HEK293T (cell line): ENCODE measurements around the gene EGFR.

Experiments used
- CTCF ChIA-PET: fragments of 350-600 bp; formaldehyde crosslinking; extraction: SDS; loops from one replicate; lab custom pipeline; 2021; ENCODE audit warnings: antibody characterized with exemption, inconsistent platforms; lab: Yijun Ruan, JAX
- POLR2A ChIA-PET: fragments of 350-600 bp; formaldehyde crosslinking; extraction: SDS; loops from one replicate; lab custom pipeline; 2020; ENCODE audit warnings: antibody characterized with exemption, inconsistent platforms; lab: Yijun Ruan, JAX
- DNase-seq: peaks from one replicate; pipeline ENCODE4 v3.0.0; 2012; ENCODE audit warnings: mixed read lengths; ENCODE audit errors: extremely low spot score
- ARNT ChIP-seq: fragments of 450-650 bp; IDR thresholded peaks from 2 replicates; pipeline ENCODE4 v1.6.1; 2017; ENCODE audit warnings: mild to moderate bottlenecking
- BHLHE40 ChIP-seq: fragments of 450-650 bp; IDR thresholded peaks from 2 replicates; pipeline ENCODE4 v1.6.1; 2016; ENCODE audit warnings: mild to moderate bottlenecking, moderate library complexity, borderline replicate concordance
- CTBP1 ChIP-seq: fragments of 450-650 bp; IDR thresholded peaks from 2 replicates; pipeline ENCODE4 v1.6.1; 2016; ENCODE audit warnings: borderline replicate concordance
- ELF4 ChIP-seq: fragments of 450-650 bp; IDR thresholded peaks from 2 replicates; pipeline ENCODE4 v1.6.1; 2017; ENCODE audit warnings: antibody characterized with exemption
- FOXA1 ChIP-seq: fragments of 450-650 bp; IDR thresholded peaks from 2 replicates; pipeline ENCODE4 v1.6.1; 2016; ENCODE audit warnings: mild to moderate bottlenecking
- FOXK2 ChIP-seq: fragments of 450-650 bp; IDR thresholded peaks from 2 replicates; pipeline ENCODE4 v1.6.1; 2016; ENCODE audit warnings: mild to moderate bottlenecking
- FOXM1 ChIP-seq: fragments of 450-650 bp; IDR thresholded peaks from 2 replicates; pipeline ENCODE4 v1.6.1; 2017; ENCODE audit warnings: mild to moderate bottlenecking, borderline replicate concordance
- HDGF ChIP-seq: fragments of 450-650 bp; IDR thresholded peaks from 2 replicates; pipeline ENCODE4 v1.6.1; 2017; ENCODE audit warnings: antibody characterized with exemption, borderline replicate concordance
- L3MBTL2 ChIP-seq: fragments of 450-650 bp; conservative IDR thresholded peaks from 2 replicates; pipeline ENCODE4 v1.6.1; 2016; ENCODE audit warnings: mild to moderate bottlenecking
- LEF1 ChIP-seq: fragments of 450-650 bp; IDR thresholded peaks from 2 replicates; pipeline ENCODE4 v1.6.1; 2017; ENCODE audit warnings: mild to moderate bottlenecking, borderline replicate concordance
- NFRKB ChIP-seq: fragments of 450-650 bp; IDR thresholded peaks from 2 replicates; pipeline ENCODE4 v1.6.1; 2016; ENCODE audit warnings: mild to moderate bottlenecking, moderate library complexity
- PKNOX1 ChIP-seq: fragments of 450-650 bp; IDR thresholded peaks from 2 replicates; pipeline ENCODE4 v1.6.1; 2016
- SP1 ChIP-seq: fragments of 450-650 bp; IDR thresholded peaks from 2 replicates; pipeline ENCODE4 v1.6.1; 2017
- SUZ12 ChIP-seq: fragments of 450-650 bp; IDR thresholded peaks from 2 replicates; pipeline ENCODE4 v1.6.1; 2016; ENCODE audit warnings: mild to moderate bottlenecking
- TARDBP ChIP-seq: fragments of 450-650 bp; IDR thresholded peaks from 2 replicates; pipeline ENCODE4 v1.6.1; 2016
- ZNF384 ChIP-seq: fragments of 450-650 bp; IDR thresholded peaks from 2 replicates; pipeline ENCODE4 v1.6.1; 2016

Gene EGFR

GRCh38 chr7:55018361-55019190 is at the start of gene EGFR:
Gene EGFR, plus strand, starts transcription at chr7:55019017. Its CDS starts 261 bp downstream, at chr7:55019278.
- CTCF ChIA-PET, result interaction anchor here (0.6 to 1.2 kb wide), 2 partner anchors 25 to 236 kb away, joined by 4 read pairs; no protein-coding TSS in a partner anchor
- POLR2A ChIA-PET, result interaction anchor here (0.8 kb wide), 1 partner anchor 166 kb away, joined by 3 read pairs; no protein-coding TSS in a partner anchor
- TF ChIP-seq NFRKB (no peak), FOXK2 (no peak), LEF1 (no peak), ELF4 (no peak), FOXA1 (no peak), ARNT (no peak; the same call in 1 of the 2 replicates), TARDBP (no peak), FOXM1 (no peak), PKNOX1 (no peak), HDGF (no peak), L3MBTL2 (no peak), ZNF384 (no peak), SP1 (no peak)
- DNase-seq, result peak; percentile 64

DNA sequence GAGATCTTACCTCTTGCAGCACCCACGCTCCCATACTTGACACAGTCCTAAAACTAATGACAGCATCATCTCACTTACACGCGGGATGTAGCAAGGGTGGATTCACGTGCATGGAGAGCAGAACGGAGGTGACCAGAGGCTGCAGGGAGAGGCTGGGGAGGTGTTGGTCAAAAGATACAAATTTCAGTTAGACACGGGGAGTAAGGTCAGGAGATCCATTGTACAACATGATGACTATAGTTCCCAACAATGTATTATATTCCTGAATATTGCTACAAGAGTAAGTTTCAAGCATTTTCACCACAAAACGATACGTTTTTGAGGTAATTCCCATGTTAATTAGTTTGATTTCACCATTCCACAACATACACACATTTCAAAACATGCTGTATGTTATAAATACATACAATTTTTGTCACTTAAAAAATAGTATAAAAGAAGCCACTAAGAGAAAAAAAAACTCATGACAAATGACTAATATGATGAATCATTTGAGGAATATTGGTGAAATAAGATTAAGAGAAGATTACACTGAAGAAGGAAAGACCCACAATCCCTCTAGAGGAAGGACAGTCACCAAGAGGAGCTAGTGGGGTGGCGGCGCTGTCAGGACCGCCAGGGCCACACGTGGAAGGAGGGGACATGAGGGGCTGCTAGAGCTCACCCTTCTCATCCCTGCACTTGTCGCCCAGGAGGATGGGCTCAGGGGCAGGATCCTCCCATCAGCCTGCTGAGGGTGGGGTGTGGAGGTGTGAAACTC is 49.4 kb upstream of the EGFR start:
- POLR2A ChIA-PET, result no interaction called here
- CTCF ChIA-PET, result interaction anchor here (0.6 kb wide), 1 partner anchor 368 kb away, joined by 3 read pairs; no protein-coding TSS in a partner anchor
- no peak for TF ChIP-seq ZNF384
- TF ChIP-seq FOXM1, result no peak
- no peak for TF ChIP-seq FOXK2
- no peak for DNase-seq

GRCh38 chr7:54972733-54973294 is 46.0 kb upstream of the EGFR start:
- TF ChIP-seq FOXA1, result no peak
- no peak for TF ChIP-seq BHLHE40
- no peak for TF ChIP-seq NFRKB
- no peak for TF ChIP-seq CTBP1
- TF ChIP-seq ZNF384, result no peak
- no peak for TF ChIP-seq L3MBTL2
- no peak for TF ChIP-seq ELF4
- no peak for TF ChIP-seq LEF1
- no peak for TF ChIP-seq ARNT
- no peak for TF ChIP-seq FOXM1
- no peak for TF ChIP-seq SP1
- TF ChIP-seq FOXK2, result no peak
- no peak for TF ChIP-seq TARDBP
- TF ChIP-seq PKNOX1, result no peak
- TF ChIP-seq HDGF, result no peak
- TF ChIP-seq SUZ12, result no peak
- ChIA-PET CTCF (no interaction called here), POLR2A (no interaction called here)
- no peak for DNase-seq

- no peak for DNase-seq
- POLR2A ChIA-PET, result no interaction called here
- CTCF ChIA-PET, result no interaction called here
- TF ChIP-seq SP1, result no peak
- TF ChIP-seq PKNOX1, result no peak
- no peak for TF ChIP-seq ELF4
- TF ChIP-seq HDGF, result no peak
- no peak for TF ChIP-seq L3MBTL2
- TF ChIP-seq TARDBP, result no peak
- no peak for TF ChIP-seq BHLHE40
- no peak for TF ChIP-seq FOXA1
- TF ChIP-seq LEF1, result no peak
- TF ChIP-seq SUZ12, result no peak
- no peak for TF ChIP-seq ZNF384
- TF ChIP-seq ARNT, result no peak
- no peak for TF ChIP-seq CTBP1
- TF ChIP-seq FOXK2, result no peak
- no peak for TF ChIP-seq NFRKB
- no peak for TF ChIP-seq FOXM1
Observed at GRCh38 chr7:54978364-54979116, 40.3 kb upstream of the EGFR start.

DNA sequence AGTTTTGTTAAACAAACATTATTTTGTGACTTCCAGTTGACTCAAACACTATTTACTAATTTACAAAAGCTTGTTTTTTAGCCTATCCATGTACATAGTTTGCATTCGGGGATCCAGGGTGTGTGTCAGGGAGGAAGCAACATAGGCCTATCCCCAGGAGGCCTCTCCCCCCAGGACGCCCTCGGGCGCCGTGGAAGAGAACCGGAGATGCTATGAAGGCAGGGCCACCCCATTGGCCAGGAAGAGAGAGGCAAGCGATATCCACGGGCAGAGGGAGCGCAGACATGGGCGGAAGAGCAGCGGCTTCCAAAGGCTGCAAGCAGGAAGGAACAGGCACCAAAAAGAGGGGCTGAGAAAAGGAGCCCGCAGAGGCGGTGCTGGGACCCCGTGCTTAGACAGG is 38.3 kb upstream of the EGFR start:
- ChIA-PET POLR2A (no interaction called here), CTCF (no interaction called here)
- DNase-seq, result no peak
- TF ChIP-seq LEF1 (no peak), SUZ12 (no peak), FOXK2 (no peak), ARNT (no peak), CTBP1 (no peak), L3MBTL2 (no peak), HDGF (no peak), NFRKB (no peak), ELF4 (no peak), SP1 (no peak), BHLHE40 (no peak), PKNOX1 (no peak)
